Right ventricle myocardium inferior (tissue), 1 donor: ENCODE measurements around the gene NADK. TPM values are rescaled to one million over a fixed set of nuclear protein-coding genes. Genes with fewer than 3 reads are reported as not detected.
"Not testable (repeated sequence)": the region's sequence is repeated elsewhere in the genome, so short reads cannot be mapped to it uniquely, and the experiment has no call there.

ENCODE experiments used
- ATAC-seq: fragments of 200-7000 bp; cut with Tn5 transposase; one replicate; pipeline ENCODE4 v1.9.1; 2020; ENCODE audit warnings: mild to moderate bottlenecking, moderate library complexity
- DNase-seq: peaks from one replicate; pipeline ENCODE4 v3.0.0; 2021; ENCODE audit errors: missing footprints
- intact Hi-C: fragments of 100-400 bp; cut with DNase I; formaldehyde crosslinking; loops from one replicate; pipeline ENCODE4 v1.11.0; 2022
- total RNA-seq: library from RNA; stranded (reverse); fragmentation: NEBNext Ultra II Directional; extraction: Animal tissue kit (Norgen Biotek cat#: 25700); gene quantifications from one replicate; pipeline ENCODE4 v1.2.1, GENCODE V29; 2021
- donor health status: DM: no; HTN: yes; CAD: no; lungs with severe emphysema.

Gene NADK
- total RNA-seq, 1 donor from 2014 or later = 26.9 TPM

DNA sequence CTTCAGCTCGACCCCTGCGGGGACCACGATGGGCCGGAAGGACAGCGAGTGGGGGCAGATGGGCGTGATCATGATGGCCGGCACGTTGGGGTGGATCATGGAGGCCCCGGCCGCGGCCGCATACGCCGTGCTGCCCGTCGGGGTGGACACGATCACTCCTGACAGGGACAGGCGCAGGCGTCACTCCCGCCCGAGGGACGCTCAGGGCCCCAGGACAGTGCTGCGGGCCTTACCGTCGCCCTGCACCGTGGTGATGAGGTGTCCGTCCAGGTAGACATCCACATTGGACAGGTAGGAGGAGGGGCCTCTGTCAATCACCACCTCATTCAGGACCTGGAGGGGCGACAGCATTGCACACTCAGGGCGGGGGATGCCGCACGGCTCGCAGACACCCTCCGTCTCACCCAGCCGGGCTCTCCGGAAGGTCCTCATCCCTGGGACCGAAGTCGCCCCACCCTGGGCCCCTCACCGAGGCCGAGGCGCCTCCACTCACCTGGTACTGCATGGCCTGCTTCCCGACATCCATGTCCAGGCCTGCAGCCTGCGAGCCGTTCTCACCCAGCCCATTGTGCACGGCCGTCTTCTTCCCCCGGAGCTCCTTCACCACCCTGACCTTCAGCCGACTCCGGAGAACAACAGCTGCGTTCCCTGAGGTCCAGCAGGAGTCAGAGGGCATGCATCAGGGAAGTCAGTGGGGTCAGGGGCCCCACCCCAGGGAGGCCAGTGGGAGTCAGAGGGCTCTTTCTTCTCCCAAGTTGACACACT lies 24.0 kb downstream of the NADK start:
- DNase-seq (peak; percentile 37), ATAC-seq (no peak)
- intact Hi-C loops = no loop called here

DNA sequence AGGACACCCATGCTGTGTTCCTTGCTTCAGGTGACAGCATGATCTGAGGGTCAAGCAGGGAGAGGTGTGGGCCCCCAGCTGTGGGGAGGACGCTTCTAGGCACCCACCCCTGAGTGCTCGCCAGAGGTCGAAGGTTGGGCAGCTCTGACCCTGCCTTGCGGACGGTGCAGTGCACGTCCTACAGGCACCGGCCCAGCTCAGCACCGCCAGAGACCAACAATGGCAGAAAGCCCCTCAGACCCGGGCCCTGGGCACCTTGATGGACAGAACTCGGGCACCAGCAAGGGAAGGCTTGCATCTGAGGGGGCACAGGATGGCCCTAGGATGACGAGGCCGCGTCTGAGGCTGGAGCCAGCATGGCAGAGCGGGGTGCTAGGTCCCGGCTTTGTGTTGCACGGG lies 24.7 kb downstream of the NADK start:
- intact Hi-C loops = no loop called here
- ATAC-seq = no peak
- DNase-seq = no peak

DNA sequence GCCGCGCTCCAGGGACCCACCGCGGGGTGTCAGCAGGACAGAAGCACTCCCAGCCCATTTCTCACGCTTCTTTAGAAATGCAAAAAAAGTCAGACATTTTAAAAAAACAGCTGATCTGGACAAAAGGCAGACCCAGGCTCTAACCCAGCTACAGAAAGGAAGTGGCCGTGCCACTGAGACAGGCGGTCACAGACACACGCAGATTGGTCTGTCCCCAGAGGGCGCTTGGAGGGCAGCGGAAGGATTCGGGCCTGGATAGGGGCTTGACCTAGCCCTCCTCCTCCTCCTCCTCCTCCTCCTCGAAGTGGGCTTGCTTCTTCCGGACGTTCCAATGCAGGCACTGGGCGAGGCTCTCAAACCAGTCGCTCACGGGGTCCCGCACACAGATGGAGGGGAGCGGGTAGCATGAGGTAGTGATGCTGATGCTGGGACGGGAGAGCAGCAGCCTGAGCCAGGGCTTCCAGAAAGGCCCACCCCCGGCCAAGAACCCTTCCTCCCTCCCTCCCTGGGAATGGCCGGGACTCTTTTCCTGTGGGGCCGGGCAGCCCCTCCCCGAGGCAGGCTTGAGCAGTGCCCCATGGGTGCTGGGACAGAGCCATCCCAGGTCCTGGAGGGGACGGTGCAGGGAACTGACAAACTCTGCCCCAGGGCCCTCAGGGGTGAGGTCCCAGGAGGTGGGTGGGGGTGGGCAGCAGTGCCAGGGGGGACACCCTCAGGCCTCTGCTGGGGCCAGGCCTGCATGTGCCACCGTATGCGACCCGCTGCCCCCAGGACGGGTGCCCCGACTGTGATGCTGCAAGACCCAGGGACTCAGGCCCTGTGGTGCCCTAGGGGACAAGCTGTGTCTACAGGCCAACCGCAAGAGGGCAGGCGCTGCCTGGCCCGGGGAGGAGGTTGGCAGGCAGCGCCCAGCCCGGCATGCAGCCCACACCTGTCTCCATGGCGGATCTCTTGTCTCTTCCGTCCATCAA lies 25.3 kb downstream of the NADK start:
- no peak for DNase-seq
- intact Hi-C loops = no loop called here
- no peak for ATAC-seq

DNA sequence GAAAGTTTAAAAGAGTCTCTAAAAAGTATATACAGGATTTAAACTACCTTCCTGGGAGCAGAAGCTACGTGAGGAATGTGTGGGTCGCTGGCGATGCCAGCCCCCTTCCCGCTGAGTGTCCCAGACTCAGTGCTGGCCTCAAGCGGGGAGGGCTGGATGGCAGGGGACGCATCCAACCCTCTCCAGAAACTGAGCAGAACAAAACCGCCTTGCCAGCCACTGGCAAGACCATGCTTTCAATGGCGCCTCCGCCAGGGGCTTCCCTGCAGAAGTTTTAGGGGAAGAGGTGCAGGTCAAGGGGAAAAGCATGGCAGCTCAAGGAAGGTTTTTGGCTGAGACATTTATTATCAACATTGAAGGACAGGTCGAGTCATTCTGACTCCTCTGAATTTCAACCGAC lies 26.1 kb downstream of the NADK start:
- intact Hi-C loops = no loop called here
- ATAC-seq (no peak), DNase-seq (no peak)

DNA sequence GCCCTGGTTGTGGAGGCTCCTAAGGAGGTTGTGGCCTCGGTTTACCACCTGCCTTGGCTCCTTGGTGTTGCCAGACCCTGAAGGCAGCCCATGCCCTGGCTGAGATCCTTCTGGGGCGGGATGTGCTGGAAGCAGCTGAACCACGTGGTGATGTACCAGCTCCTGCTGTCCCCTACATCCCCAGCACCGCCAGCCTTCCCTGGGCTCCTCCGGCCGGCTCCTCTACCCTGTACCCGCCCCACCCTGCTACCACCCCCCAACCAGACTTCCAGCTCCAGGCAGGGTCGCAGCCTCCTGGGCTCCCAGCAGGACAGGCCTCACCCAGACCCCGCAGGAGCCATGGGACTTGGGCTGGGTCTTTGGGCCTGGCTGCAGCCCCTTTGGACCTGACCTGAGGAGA lies 28.3 kb downstream of the NADK start:
- intact Hi-C loops, DNase-seq, ATAC-seq: not testable (repeated sequence)

DNA sequence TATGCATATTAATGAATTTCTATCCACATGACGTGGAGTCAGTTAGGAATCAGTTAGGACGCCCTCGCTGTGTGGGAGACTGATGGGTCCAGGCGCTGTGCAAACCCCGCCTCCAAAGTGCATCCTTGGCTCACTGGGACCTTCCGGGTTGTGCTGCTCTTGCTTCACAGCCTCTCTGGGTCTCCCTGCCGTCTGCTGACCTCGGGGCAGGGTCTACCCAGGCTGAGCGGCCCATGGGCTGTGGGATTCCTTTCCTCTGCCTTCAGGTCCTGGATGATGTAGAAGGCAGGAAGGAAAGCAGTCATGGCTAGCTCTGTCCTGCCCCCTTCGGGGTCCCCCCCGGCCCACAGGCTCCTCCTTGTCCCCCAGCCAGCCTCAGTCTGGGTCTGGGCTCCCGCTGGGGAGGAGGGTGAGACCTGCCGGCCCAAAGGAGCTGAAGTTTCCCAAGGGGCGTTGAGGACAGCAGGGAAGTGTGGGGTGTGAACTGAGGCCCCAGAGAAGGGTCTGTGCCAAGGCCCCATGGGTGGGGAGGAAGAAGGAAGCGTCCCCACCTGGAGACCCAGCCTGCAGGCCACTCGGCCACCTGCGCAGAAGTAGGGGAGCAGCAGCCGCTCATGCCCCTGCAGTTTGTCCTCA lies 29.5 kb downstream of the NADK start:
- no peak for ATAC-seq
- intact Hi-C loops = no loop called here
- peak; percentile 40 for DNase-seq

DNA sequence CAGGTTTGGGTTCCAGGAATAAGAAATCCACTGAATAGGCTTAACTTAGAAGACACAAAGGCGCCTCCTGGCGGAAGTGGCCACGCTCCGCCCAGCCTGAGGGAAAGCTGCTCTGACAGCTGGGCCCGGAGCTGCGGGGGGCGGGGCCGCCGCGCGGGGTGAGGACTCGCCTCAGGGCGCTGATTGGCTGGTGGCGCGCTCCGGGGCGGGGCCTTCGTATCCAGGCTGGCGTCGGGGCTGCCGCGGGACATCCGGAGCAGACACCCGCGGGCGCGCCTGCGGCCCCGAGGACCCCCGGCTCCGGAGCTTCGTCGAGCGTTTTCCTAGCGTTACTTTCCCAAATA lies 31.7 kb downstream of the NADK start:
- intact Hi-C loops, DNase-seq: not testable (repeated sequence)
- peak; percentile 95 for ATAC-seq

DNA sequence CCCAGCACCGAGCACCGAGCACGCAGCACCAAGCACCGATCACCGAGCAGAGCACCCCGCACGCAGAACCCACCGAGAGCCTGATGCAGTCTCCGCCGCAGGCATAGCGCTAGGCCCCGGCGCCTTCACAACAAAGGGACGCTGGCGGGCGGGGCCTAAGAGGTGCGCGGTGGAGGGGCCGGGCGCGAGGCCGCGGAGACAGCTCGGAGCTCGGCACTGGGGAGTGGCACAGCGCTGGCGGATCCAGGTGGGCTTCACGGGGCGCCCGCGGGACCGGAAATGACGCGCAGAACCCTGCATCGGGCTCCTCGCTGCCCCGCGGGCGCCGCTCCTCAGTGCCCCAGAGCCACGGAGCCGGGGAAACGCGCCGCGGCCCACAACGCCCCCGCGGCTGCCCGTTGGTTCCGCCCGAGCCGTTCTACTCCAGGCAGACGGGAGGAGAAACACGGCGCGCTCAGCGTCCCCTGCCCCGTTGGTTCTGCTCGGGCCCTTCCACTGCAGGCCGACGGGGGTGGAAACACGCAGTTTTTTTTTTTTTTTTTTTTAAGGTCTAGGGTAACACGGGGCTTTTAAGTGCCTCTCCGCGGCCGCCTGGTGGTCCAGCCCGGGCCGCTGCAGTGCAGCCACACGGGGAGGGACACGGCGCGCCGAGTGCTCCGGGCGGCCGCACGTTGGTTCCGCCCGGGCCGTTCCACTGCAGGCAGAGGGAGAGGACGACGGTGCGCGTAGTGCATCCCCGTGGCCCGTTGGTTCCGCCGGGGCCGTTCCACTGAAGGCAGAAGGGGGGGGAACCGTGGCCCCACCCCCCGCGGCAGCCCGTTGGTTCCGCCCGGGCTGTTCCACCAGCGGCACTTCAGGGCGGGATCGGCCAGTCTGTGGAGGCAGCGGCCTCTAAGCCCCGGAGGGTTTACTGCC lies 32.4 kb downstream of the NADK start:
- intact Hi-C loops = not testable (repeated sequence)
- DNase-seq = peak; percentile 96
- peak; percentile 94 for ATAC-seq

DNA sequence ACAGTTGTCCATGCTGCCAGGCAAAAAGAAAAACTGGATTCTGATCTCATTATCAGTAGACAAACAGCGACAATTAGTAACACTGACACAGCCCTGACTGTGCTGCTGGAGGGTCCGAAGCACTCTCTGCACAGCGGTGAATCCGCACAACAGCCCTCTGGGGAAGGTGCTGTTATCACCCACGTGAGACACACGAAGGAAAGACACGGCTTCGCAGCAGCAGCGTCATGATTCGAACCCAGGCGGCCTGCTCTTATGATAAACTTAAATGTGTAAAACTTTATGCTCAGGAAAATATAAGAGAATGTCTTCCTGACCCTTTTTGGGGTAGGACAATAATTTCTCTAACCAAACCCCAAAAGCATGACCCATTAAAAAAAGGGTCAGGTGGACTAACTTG lies 35.7 kb downstream of the NADK start:
- ATAC-seq, DNase-seq, intact Hi-C loops: not testable (repeated sequence)

DNA sequence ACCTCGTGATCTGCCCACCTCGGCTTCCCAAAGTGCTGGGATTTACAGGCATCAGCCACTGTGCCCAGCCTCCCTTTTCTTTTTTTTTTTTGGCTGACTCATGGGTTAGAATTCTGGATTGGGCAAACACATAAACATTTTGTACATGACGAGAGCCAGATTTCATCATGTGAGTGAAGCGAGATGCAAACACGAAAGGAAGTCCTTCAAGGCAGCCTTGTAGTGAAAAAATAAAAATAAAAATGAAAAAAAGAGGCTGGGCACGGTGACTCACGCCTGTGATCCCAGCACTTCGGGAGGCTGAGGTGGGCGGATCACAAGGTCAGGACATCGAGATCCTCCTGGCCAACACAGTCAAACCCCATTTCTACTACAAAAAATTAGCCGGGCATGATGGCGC lies 37.3 kb downstream of the NADK start:
- DNase-seq, ATAC-seq, intact Hi-C loops: not testable (repeated sequence)

DNA sequence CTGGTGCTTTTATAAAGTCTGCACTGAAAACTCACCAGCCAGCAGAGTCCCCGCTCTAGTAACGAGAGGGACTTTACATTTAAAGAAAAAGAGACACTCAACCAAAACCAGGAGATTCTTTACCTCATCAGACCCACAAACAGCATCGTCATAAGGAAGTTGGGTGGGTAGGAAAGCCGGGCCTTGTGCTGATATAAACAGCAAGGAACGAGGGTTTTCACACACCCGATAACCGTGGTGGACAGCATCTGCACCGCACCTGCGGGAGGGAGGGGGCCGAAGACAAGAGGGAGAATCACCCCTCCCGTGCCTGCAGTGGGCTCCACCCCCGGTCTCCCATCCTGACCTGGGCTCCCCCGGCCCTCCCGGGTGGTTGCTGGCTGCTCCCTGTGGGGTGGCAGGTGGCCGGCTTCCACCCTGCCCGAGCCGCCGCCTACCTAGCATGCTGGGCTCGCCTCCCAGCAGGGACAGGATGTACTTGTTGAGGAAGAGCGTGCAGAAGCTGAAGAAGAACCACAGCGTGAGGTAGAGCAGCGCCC lies 39.4 kb downstream of the NADK start:
- ATAC-seq = peak; percentile 12
- intact Hi-C loops, DNase-seq: not testable (repeated sequence)

DNA sequence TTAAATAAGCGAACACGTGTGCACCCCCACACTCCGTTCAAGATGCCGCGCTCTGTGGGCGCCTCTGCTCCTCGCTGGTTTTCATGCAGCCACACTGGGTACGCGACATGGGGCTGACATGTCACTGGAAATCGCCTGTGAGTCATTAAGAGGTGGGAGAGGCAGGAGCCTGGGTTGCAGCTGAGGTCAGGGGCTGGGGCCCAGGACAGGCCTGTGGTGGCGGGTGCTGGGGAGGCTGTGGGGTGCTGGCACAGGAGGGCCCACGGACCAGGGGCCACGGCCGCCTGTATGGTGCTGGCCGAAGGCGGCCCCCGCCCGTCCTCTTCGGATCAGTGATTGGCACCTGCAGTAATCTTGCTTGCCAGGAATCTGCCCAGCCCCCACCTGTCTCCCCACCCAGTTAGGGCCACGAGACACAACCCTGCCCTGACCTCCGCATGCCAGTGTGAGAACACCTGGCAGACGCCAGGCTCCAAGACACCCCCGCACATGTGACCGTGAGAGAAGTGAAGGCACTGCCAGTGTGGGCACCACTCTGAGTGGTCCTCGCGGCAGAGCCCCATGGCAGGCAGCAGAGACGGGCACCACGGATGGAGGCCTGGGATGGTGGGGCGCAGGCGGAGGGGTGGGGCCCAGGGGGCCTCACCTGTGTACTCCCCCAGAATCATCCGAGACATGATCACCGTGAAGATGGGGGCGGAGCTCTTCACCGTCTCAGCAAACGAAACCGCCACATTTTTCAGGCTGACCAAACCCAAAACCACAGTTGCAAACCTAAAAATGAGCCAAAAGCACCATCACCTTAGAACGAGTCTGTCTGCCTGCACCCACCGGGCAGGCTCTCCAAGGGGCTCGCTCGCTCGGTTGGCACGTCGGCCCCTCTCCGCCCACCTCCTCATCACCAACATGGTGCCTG lies 40.3 kb downstream of the NADK start:
- DNase-seq, intact Hi-C loops: not testable (repeated sequence)
- ATAC-seq = peak; percentile 14

DNA sequence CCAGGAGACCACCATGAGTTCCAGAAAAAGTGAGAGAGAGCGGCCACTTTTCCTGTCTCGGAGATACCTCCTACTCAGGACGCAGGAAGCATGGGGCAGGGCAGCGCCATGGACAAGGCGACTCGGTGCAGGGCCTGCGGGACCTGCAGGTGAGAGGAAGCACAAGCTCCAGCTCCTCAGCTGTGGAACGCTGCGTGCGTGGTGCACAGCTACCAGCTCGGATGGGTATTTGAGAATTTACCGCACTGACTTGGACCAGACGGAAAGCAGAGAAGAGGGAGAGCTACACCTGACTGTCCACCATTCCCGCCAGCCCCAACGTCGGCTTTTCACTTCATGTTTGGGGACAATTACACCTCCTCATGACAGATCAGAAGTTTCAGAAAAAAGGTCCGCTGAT lies 45.9 kb downstream of the NADK start:
- intact Hi-C loops = no loop called here
- ATAC-seq (no peak), DNase-seq (no peak)

DNA sequence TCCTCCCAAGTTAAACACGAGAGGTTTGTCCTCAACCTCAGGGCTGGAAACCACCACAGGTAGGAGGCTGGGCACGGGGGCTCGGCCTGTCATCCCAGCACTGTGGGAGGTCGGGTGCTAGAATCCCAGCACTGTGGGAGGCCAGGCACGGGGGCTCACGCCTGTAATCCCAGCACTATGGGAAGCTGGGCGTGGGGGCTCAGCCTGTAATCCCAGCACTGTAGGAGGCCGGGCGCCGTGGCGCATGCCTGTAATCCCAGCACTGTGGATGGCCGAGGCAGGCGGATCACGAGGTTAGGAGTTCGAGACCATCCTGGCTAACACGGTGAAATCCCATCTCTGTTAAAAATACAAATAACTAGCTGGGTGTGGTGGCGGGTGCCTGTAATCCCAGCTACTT lies 47.4 kb downstream of the NADK start:
- DNase-seq (no peak), ATAC-seq (no peak)
- intact Hi-C loops = no loop called here

DNA sequence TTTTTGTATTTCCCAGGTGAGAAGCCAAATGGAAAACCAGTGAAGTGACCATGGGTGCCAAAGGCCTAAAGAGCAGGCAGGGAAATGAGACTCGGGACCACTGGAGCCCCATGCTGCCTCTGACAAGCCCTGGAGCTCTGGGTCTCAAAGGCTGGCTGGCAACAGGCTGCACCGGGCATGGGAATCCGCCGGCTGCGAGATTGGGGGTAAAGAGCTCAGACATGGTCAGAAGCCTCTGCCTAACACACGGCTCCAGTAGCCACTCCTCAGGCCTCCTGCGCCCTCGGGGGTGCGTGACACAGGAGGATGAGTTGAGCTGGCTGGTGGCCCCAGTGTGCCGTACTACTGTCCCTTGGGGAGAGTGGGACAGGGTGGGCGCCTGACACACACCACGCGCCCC lies 48.0 kb downstream of the NADK start:
- ATAC-seq, DNase-seq, intact Hi-C loops: not testable (repeated sequence)

DNA sequence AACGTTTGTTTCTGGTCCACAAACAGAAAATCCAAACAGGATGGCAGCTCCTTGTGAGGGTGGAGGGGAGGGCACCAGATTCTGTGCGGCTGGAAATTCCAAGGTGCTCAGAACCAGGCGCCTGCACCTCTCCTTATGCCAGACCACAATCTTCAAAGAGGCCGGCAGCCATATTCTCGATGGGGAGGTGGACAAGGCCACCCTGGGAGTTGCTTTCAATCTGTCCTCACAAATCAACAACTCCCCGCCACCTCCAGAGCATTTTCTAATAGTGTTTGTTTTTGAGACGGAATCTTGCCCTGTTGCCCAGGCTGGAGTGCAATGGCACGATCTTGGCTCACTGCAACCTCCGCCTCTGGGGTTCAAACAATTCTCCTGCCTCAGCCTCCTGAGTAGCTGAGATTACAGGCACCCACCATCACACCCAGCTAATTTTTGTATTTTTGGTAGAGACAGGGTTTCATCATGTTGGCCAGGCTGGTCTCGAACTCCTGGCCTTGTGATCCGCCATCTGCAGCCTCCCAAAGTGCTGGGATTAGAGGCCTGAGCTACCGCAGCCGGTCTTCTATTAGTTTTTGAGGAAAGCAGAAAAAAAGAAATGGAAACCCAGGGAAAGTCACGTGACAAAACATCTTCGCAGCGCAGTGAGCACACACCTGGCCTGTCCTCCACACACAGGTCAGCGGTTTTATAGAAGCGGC lies 49.0 kb downstream of the NADK start:
- intact Hi-C loops, DNase-seq, ATAC-seq: not testable (repeated sequence)
